GM13977 (cell line): Measurements from ENCODE around the gene EMC9.

Experiments used
- DNase-seq: peaks from one replicate; pipeline ENCODE4 v3.0.0; 2012; ENCODE audit warnings: low spot score
- CTCF ChIP-seq: IDR thresholded peaks from 2 replicates; pipeline ENCODE4 v1.5.1; 2012; ENCODE audit warnings: mild to moderate bottlenecking, control low read depth; ENCODE audit not compliant: insufficient read depth; ENCODE audit errors: extremely low read depth, missing control alignments
- in situ Hi-C: fragments of 300-500 bp; cut with MboI; formaldehyde crosslinking; loops from one replicate; pipeline ENCODE4 v1.12.0; 2022; ENCODE audit warnings: low sequenced_read_pairs, low pct_unique_long_range_greater_than_20kb, mixed read lengths, inconsistent platforms; ENCODE audit not compliant: unreplicated experiment

The EMC9 gene

GRCh38 chr14:24176599-24176998 is 35.2 kb upstream of the EMC9 start:
- DNase-seq = no peak
- no peak for TF ChIP-seq CTCF
- in situ Hi-C loops = no loop called here

GRCh38 chr14:24172871-24173281 is 31.5 kb upstream of the EMC9 start:
- no peak for TF ChIP-seq CTCF
- in situ Hi-C loops = no loop called here
- no peak for DNase-seq

GRCh38 chr14:24172261-24172860 is 31.0 kb upstream of the EMC9 start:
- no peak for TF ChIP-seq CTCF

GRCh38 chr14:24171422-24172260 is 30.2 kb upstream of the EMC9 start, which contains the start of gene REC8:
Gene REC8 (plus strand): TSS chr14:24172080. CDS start chr14:24172553, 473 bp downstream.
- in situ Hi-C loops = no loop called here
- peak; percentile 98 for DNase-seq
- TF ChIP-seq CTCF = no peak

More at GRCh38 chr14:24172261-24172860, 31.0 kb upstream of the EMC9 start:
- in situ Hi-C loops = no loop called here
- DNase-seq = no peak

GRCh38 chr14:24167469-24168114 is 26.2 kb upstream of the EMC9 start:
- in situ Hi-C loops = no loop called here
- TF ChIP-seq CTCF = no peak

GRCh38 chr14:24165785-24166184 is 24.4 kb upstream of the EMC9 start:
- in situ Hi-C loops = no loop called here
- no peak for TF ChIP-seq CTCF
- no peak for DNase-seq

More at GRCh38 chr14:24167469-24168114, 26.2 kb upstream of the EMC9 start:
- DNase-seq = no peak
